ENCODE data around the gene GPATCH8. TPM values are rescaled to one million over a fixed set of nuclear protein-coding genes. Genes with fewer than 3 reads are reported as not detected.

Gene GPATCH8
- total RNA-seq, 1 experiment from 2014 or later, result 51.5 TPM

DNA sequence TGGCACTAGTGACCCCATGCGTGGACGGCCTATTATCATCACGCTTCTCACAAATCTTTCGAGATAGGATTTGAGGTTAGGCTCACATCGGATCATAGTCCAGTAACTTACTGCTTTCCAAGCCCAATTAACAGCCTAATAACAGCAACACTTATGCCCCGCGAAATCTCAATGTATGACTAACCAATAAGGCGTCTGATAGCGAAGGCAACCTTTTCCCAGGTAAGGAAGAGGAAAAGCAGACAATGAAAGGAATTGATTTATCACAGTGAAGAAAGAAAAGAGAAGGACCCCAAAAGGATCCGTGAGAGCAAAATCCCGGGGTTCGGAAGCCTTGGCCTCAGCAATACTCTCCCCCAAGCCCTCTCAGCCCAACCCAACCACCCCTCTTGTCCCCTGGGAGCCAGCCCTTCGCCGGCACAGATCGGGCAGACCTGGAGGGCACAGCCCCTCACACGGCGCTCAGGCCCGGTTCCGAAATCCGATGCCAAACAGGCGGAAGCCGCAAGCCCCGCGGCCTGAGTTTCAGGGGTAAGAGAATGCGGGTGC lies 534 bp downstream of the GPATCH8 start:
- Histone ChIP-seq H2AK5ac (ENCODE audit: insufficient read length, low read length) (no peak overlapping the region), H3K79me2 (ENCODE audit: insufficient read depth, low read length) (peaks cover 33% of the 10 kb centered on the region; the same call in 1 of the 2 replicates), H4K8ac (replicated peaks; ENCODE audit: insufficient read length, low read depth, low read length) (no peak overlapping the region), H3T11ph (ENCODE audit: low read length) (no peak overlapping the region), H3K14ac (ENCODE audit: insufficient read depth, low read length) (peak overlapping the region; percentile 95), H3K79me1 (ENCODE audit: insufficient read depth, low read depth, low read length, poor library complexity, severe bottlenecking) (no peaks in the 10 kb centered on the region), H3K23me2 (ENCODE audit: insufficient read length, low read depth, low read length, poor library complexity, severe bottlenecking) (peaks cover 9% of the 10 kb centered on the region), H3K4ac (ENCODE audit: low read depth, low read length) (no peak overlapping the region), H4K5ac (ENCODE audit: insufficient read length, low read depth, low read length) (no peak overlapping the region), H2BK20ac (ENCODE audit: low read depth, low read length, poor library complexity, severe bottlenecking) (no peak overlapping the region), H4K91ac (ENCODE audit: insufficient read length, low read depth, low read length) (no peak overlapping the region), H3K4me2 (ENCODE audit: insufficient read depth, insufficient read length, low read length) (peak overlapping the region; percentile 68), H2AFZ (ENCODE audit: low read length) (no peak overlapping the region), H2BK5ac (ENCODE audit: insufficient read length, low read length) (no peak overlapping the region), H3K56ac (ENCODE audit: insufficient read length, low read depth, low read length) (no peak overlapping the region), H2BK120ac (ENCODE audit: low read depth, low read length, poor library complexity, severe bottlenecking) (no peak overlapping the region), H3K9ac (ENCODE audit: extremely low read depth, insufficient read length, low read length) (peak overlapping the region; percentile 97), H3K18ac (ENCODE audit: insufficient read length, low read depth, low read length) (peak overlapping the region; percentile 96), H3K23ac (ENCODE audit: insufficient read length, low read depth, low read length) (no peak overlapping the region), H3K9me3 (ENCODE audit: control insufficient read depth, low read depth, low read length) (no peaks in the 10 kb centered on the region), H2BK15ac (ENCODE audit: low read depth, low read length) (no peak overlapping the region), H3K4me1 (ENCODE audit: insufficient read depth, low read length) (no peaks in the 10 kb centered on the region), H3K27me3 (ENCODE audit: insufficient read depth, low read length) (no peaks in the 10 kb centered on the region), H4K20me1 (ENCODE audit: control insufficient read depth, insufficient read depth, insufficient read length) (no peaks in the 10 kb centered on the region), H2BK12ac (ENCODE audit: insufficient read length, low read depth, low read length) (no peak overlapping the region), H3K27ac (ENCODE audit: insufficient read length, low read depth, low read length) (peak overlapping the region; percentile 66)
- Mint-ChIP-seq H3K4me3 (peak overlapping the region; percentile 96 to 99), H3K27ac (peak overlapping the region; percentile 99 to 100 (median 100)), H3K27me3 (ENCODE audit: low read depth) (peaks cover 4% of the 10 kb centered on the region; the same call in 1 of the 2 replicates), H3K36me3 (ENCODE audit: insufficient read depth in 1 of 3, low read depth in 3 of 3) (no peaks in the 10 kb centered on the region; a peak in 3 of 7 replicates), H3K9me3 (peaks cover 0 to 2% of the 10 kb centered on the region in 2 experiments; a peak in 2 of 5 replicates), H3K4me1 (peaks cover 18 to 20% of the 10 kb centered on the region in 2 experiments)
- no CpG with 5 or more reads among the region's 25 CpGs for WGBS (ENCODE audit: extremely low coverage, insufficient read length, low lambda C conversion rate)
- no peak for DNase-seq
- no peak for TF ChIP-seq CTCF (conservative IDR thresholded peaks at IDR 0.05)
